Stimulated activated CD8-positive, alpha-beta memory T cell treated with anti-CD3 and anti-CD28 coated beads, Interleukin-15, amount 100 ng/mL, for 1 hour (primary cell): ENCODE results near the gene B4GALNT1.
"Not testable (repeated sequence)": the region's sequence is repeated elsewhere in the genome, so short reads cannot be mapped to it uniquely, and the experiment has no call there.

ENCODE experiments used
- DNase-seq: peaks from one replicate; pipeline ENCODE4 v3.0.0-alpha.2; 2020; ENCODE audit warnings: low read depth

Gene B4GALNT1

GRCh38 chr12:57620936-57621496 is 12.0 kb downstream of the B4GALNT1 start:
- no peak for DNase-seq

DNA sequence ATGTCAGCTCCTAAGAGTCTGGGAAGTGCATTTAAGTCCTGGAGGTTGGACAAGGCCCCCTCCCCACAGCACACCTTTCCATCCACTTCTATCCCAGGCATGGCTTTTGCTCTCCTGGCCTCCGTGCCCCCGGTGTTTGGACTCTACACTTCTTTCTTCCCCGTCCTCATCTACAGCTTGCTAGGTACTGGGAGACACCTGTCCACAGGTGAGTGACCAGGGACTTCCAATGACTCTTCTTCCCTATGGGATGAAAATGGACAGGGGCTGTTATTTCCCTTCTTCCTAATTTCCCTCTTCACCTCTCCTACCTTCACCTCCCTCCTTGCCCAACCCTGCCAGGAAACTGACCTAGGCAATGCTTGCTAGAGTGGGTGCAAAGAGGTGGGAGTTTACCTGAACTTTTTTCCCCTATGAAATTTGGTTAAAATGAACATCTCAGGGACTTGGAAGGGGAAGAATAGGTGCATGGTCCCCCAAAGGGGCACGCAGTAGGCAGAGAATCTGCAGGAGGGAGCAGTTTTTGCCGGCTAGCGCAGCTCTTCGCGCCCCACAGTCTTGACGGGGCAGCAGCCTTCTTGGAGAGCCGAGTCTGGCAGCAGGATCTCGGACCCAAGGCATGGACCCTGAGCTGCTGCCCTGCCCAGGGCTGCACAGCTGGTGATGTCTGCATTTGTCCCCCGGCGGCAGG is 12.6 kb downstream of the B4GALNT1 start:
- no peak for DNase-seq

- DNase-seq: no peak
Observed at GRCh38 chr12:57619434-57620244, 13.4 kb downstream of the B4GALNT1 start.

DNA sequence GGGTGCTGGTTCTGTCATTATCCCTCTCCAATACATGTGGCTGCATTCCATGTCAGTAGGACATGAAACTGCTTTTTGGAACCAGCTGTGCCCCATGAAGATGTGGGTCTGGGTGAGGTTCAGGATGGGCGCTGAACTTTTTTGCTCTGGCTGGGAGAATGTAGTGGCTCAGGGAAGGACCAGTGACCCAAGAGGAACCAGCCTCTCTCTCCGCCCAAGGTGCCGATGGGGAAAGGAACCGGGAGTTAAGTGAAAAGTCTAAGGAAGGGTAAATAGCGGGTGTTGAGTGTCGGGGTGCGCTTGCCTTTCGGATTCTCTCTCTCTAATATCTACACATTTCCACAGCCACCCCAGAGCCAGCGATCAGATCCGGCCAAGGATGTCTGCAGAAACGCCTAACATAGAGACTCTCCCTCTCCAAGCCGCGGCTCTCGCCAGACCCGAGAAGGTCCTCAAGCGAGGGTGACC is 14.0 kb downstream of the B4GALNT1 start:
- no peak for DNase-seq

DNA sequence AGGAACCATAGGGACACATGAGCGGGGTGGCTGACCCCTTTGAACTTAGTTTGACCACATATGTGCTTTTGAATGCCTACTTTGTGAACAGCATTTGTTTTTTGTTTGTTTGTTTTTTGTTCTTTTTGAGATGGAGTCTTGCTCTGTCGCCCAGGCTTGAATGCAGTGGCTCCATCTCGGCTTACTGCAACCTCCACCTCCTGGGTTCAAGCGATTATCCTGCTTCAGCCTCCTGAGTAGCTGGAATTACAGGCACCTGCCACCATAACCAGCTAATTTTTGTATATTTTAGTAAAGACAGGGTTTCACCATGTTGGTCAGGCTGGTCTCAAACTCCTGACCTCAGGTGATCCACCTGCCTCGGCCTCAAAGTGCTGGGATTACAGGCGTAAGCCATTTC is 14.6 kb downstream of the B4GALNT1 start:
- not testable (repeated sequence) for DNase-seq

- DNase-seq: no peak
Observed at GRCh38 chr12:57617942-57618341, 15.1 kb downstream of the B4GALNT1 start.

- DNase-seq: no peak
Observed at GRCh38 chr12:57616383-57617101, 16.5 kb downstream of the B4GALNT1 start.

DNA sequence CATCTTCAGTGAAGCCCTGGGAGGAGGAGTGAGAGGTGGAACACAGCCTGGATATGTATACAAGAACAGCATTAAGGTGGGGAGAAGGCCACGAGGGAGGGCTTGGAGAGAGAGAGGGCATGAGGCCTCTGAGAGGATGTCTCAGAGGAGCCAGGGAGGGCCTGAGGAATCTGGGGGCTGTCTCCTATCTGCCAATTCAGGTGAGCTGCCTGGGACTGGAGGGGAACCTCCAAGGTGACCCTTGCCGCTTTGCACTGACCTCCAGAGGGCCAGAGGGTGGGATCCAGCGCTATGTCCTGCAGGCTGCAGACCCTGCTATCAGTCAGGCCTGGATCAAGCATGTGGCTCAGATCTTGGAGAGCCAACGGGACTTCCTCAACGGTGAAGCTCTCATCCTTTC is 17.4 kb downstream of the B4GALNT1 start:
- DNase-seq: no peak

DNA sequence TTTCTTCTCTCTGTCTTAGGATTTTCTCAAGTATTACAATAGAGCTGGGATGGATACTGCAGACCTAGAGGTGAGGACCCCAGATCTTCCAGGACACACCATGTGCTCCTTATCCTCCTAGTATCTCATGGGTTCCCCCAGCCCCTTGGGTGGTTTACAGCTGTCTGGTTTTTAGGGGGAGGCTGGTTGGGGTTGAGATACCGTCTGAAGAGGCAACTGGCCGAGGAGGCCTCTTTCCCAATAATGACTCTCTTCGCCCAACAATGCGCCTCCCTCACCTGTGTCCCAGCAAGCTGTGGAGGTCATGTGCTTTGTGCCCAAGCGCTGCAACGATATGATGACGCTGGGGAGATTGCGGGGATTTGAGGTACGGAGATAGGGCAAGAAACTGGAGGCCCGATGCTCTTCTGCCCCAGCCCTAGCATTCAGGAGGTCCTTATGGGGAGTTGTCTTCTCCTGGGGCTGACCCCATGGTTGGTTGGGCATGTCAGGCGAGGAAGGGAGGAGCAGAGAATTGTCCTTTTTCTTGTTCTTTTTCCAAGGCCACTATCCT is 18.0 kb downstream of the B4GALNT1 start:
- DNase-seq: no peak

GRCh38 chr12:57614178-57614947 is 18.6 kb downstream of the B4GALNT1 start:
- DNase-seq: no peak

DNA sequence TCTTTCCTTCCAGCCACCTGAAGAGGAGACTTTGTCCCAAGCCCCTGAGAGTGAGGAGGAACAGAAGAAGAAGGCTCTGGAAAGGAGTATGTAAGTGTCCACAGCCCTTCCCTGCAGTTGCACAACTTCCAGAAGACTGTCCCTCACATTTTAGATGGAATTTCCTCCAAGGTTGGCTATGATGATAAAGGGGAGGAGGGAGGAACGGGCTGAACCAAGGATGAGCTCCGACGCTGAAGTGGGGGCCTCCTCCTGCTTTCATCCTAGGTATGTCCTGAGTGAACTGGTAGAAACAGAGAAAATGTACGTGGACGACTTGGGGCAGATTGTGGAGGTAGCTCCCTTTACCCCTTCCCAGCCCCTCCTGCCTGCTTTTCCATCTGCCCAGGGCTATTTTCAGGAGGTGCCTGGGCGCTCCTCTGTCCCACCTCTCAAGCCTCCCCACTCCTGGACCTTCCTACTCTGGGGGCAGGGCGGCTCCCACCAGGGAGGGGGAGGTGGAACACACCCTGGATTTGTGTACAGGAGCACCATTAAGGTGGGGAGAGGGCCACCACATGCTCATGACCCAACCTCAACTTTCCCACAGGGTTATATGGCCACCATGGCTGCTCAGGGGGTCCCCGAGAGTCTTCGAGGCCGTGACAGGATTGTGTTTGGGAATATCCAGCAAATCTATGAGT is 19.4 kb downstream of the B4GALNT1 start:
- no peak for DNase-seq

DNA sequence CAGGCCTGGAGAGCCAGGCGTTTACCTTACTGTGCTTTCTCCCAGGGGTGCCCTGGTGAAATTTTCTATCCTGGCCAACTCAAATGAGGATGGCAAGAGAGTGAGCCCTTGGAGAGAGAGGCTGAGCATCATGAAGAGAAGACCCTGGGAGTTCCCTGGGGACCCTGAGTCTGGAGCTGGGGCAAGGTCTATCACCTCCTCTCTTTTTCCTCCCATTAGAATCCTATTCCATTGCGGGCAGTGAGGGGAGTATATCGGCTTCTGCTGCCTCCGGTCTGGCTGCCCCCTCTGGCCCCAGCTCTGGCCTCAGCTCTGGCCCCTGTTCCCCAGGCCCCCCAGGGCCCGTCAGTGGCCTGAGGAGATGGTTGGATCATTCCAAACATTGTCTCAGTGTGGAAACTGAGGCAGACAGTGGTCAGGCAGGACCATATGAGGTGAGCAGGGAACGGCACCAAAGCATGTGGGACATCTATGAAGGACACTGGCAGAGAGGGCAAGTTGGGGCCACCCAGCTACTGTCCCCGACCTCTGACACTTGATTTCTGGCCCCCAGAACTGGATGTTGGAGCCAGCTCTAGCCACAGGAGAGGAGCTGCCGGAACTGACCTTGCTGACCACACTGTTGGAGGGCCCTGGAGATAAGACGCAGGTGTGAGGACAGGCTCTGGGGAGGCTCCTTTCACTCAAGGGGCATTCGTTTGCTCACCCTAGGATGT is 20.1 kb downstream of the B4GALNT1 start:
- no peak for DNase-seq

DNA sequence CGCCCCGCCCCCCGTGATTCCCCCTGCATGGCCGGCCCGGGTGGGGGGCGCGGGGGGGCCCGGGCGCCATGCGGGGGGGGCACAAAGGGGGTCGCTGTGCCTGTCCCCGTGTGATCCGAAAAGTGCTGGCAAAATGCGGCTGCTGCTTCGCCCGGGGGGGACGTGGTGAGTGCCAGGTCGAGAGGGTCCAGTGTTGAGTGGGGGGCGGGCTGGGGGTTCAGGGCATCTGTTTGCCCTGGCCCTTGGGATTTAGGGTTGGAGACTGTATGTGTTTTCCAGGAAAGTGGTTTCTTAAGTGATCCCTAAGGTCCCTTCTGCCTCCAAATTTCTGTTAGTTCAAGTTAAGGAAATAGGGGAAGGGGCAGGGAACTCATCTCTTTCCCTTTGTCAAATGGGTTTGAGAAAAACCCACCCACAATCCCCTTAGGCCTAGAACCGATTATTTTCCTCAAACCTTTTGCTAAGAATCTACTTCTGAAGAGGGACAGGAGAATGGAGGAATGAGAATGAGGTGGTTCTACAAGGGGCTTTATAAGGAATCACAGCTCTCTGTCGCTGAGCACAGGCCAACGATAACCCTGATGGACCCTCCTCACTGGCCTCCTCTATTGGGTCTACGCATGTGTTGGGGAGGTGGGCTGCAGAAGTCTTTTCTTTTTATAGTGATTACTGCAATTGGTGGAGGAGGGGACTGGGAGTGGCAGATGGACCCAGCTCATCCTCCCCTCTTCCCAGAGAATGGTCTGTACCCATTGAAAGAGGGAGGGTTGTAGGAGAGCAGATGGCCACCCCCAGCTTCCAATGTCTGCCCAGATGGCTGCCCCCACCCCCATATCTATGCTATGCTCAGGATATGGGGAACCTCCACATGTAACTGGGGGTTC is 20.9 kb downstream of the B4GALNT1 start:
- no peak for DNase-seq

DNA sequence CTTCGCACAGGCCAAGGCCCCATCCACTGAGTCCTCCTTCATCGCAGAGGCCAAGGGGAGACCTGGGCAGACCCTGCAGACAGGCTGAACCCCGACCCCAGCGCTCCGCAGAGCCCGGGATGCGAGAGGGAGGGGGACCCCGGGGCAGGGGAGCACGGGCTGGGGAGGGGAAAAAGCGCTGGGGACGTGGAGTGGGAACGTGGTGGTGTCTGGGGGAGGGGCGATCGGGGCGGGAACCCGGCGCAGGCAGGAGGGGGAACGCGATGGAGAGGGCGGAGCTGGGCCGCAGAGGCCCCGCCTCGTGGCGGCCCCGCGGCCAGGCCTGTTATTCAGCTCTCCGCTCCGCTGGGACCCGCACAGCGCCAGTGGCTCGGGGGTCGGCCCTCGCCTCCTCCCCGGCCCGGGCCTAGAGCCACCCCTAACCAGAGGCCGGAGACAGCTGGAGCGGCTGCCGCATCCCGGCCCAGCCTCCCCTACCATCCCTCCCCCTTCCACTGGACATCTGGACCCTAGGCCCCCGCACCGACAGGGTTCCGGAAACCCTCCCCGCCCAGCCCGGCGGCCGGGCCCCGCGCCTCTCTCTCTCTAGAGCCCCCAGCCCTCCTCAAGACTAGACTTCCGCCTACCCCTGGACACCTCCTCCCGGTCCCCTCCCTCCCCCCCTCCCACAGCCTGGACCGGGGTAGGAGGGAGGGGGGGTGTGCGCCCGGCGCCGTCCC is 21.7 kb downstream of the B4GALNT1 start, which contains the start of gene ARHGEF25:
ARHGEF25 (plus strand) TSS at position 328 of the 719 bp plus-strand sequence. CDS start 460 bp downstream, outside the sequence.
- no peak for DNase-seq

DNA sequence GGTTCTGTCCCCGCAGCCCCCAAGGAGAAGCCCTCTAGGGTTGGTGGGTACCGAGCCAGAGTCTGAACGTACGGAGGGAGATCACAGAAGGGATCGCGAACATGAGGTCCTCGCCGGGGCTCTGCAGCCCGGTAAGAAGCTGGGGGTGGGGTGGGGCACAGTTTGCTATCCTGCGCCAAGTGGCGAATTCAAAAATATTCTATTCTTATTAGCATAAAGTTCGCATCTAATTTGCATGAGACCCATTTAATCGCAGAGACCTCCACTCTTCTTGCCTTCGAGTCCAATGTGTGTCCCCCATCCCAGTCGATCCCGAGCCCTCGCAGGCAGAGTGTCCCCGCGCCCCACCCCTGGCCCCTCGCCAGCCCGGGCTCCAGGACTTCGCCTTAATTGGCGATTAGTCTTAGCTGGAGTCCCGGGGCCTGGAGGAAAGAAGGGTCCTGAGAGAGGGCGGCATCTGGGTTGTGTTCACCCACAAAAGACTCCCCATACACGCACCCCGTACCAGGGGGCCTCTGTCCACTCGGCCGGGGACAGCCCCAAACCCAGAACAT is 22.4 kb downstream of the B4GALNT1 start:
- no peak for DNase-seq

- DNase-seq: no peak
Observed at GRCh38 chr12:57609781-57610553, 23.0 kb downstream of the B4GALNT1 start.
